Type B pancreatic cell (in vitro differentiated cells): Measurements from ENCODE around the gene ING3. TPM values are rescaled to one million over a fixed set of nuclear protein-coding genes. Genes with fewer than 3 reads are reported as not detected.

Source experiments
- DNase-seq: peaks from one replicate; pipeline ENCODE4 v3.0.0; 2021; ENCODE audit warnings: mixed read lengths; ENCODE audit not compliant: unreplicated experiment; ENCODE audit errors: extremely low spot score
- H3K27ac Mint-ChIP-seq: 2 replicates; pipeline ENCODE4 v1.8.0; 2021; ENCODE audit warnings: mild to moderate bottlenecking, mixed read lengths
- H3K27me3 Mint-ChIP-seq: 2 replicates; pipeline ENCODE4 v1.8.0; 2021; ENCODE audit warnings: mixed read lengths
- H3K36me3 Mint-ChIP-seq: 2 replicates; pipeline ENCODE4 v1.8.0; 2021; ENCODE audit warnings: mixed read lengths
- H3K4me1 Mint-ChIP-seq: one replicate; pipeline ENCODE4 v1.8.0; 2021; ENCODE audit warnings: mixed read lengths; ENCODE audit not compliant: unreplicated experiment
- H3K4me3 Mint-ChIP-seq: 2 replicates; pipeline ENCODE4 v1.8.0; 2021; ENCODE audit warnings: mild to moderate bottlenecking, mixed read lengths
- H3K9me3 Mint-ChIP-seq: 2 replicates; pipeline ENCODE4 v1.8.0; 2021; ENCODE audit warnings: mixed read lengths
- total RNA-seq: library from RNA; stranded (reverse); gene quantifications from 2 replicates; pipeline ENCODE4 v1.2.1, GENCODE V29; 2021; ENCODE audit warnings: low replicate concordance
- TF ChIP-seq, protein P1 (sequence below): fragments of 200-600 bp; sonication (generic); conservative IDR thresholded peaks from 2 replicates; pipeline ENCODE4 v1.5.0; 2021; ENCODE audit warnings: antibody characterized with exemption, mild to moderate bottlenecking

ING3 gene
- total RNA-seq, 1 donor from 2014 or later, result 20.7 TPM

DNA sequence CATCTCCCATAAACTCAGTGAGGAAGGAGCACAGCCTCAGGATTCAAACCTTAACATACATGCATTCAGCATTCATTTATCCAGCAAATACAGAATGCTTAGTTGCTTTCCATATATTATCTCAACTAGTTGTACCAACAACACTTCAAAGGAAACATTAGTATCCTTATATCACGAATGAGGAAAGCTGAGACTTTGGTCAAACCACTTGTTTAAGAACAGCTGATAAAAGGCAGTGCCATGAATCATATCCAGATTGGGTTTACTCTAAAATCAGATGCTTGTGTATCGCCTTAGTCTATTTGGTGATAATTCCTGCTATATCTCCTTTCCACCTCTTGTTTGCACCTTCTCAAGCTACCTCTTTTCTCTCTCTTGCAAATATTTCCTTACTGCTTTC is 36.1 kb downstream of the ING3 start:
- Mint-ChIP-seq H3K4me1 (peaks cover 25% of the 10 kb centered on the region), H3K4me3 (no peak overlapping the region), H3K9me3 (no peaks in the 10 kb centered on the region), H3K27me3 (peaks cover 31% of the 10 kb centered on the region), H3K27ac (no peak overlapping the region), H3K36me3 (no peaks in the 10 kb centered on the region)
- TF ChIP-seq, protein P1, sequence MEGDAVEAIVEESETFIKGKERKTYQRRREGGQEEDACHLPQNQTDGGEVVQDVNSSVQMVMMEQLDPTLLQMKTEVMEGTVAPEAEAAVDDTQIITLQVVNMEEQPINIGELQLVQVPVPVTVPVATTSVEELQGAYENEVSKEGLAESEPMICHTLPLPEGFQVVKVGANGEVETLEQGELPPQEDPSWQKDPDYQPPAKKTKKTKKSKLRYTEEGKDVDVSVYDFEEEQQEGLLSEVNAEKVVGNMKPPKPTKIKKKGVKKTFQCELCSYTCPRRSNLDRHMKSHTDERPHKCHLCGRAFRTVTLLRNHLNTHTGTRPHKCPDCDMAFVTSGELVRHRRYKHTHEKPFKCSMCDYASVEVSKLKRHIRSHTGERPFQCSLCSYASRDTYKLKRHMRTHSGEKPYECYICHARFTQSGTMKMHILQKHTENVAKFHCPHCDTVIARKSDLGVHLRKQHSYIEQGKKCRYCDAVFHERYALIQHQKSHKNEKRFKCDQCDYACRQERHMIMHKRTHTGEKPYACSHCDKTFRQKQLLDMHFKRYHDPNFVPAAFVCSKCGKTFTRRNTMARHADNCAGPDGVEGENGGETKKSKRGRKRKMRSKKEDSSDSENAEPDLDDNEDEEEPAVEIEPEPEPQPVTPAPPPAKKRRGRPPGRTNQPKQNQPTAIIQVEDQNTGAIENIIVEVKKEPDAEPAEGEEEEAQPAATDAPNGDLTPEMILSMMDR, result no peak
- DNase-seq, result no peak

DNA sequence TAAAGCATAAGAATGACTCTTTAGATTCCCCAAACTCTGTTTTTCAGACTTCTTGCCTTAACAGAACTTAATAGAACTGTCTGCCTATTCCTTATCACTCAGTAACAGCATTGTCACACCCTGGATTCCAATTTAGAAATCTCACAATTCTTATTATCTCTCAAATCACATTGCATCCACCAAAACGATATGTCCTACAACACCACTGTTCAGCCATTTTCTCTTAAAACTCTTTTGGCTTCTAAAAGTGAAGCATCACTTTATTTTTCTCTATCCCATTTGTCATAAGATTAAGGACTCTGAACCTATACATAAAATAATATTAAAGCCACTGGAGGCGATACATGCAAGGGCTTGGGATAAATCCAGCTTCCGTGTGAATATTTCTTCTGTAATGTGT is 36.7 kb downstream of the ING3 start:
- peaks cover 25% of the 10 kb centered on the region for H3K4me1 Mint-ChIP-seq
- TF ChIP-seq, protein P1, result no peak
- peaks cover 31% of the 10 kb centered on the region for H3K27me3 Mint-ChIP-seq
- no peak for DNase-seq
- no peaks in the 10 kb centered on the region for H3K36me3 Mint-ChIP-seq
- peak overlapping the region; percentile 0 for H3K27ac Mint-ChIP-seq
- H3K9me3 Mint-ChIP-seq, result no peaks in the 10 kb centered on the region
- H3K4me3 Mint-ChIP-seq, result no peak overlapping the region

DNA sequence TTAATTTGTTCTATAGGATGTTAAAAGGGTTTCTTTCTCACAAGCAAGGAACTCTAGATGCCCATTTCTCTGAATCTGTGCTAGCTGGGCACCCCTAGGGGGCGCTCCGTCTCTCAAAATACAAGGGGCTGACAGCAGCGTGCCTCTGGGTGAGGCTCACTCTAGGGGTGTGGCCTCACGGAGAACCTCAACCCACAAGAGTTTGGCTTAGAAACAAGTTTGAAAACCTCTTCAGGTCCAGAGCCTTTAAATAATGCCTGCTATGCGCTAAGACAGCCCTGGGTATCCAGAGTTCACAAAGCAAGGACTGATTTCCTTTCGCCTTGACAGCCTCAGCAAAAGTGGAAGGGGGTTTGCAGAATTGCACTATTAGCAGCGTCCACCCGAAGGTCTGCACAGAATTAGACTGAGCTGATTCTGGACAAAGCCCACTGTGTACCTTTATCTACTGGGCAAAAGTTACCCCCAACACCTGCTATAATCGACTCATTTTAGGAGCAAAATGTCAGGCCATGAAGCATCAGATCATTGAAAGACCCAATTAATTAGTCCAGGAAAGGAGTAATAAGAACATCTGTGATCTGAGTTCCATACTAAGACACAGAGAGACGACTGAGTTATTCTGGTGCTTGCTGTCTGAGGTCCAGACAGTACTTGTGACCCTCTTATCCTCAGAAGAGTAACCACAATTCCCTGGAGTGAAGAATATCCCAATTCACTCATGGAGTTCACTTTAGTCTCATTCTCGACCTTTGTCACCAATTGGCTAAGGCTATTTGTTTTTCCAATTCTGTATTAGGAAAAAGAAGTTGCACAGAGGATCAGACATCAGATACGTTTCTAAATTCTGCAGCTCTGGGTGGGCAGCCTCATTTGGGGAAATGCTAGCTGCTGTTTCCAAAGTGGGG is 37.4 kb downstream of the ING3 start:
- peaks cover 25% of the 10 kb centered on the region for H3K4me1 Mint-ChIP-seq

DNA sequence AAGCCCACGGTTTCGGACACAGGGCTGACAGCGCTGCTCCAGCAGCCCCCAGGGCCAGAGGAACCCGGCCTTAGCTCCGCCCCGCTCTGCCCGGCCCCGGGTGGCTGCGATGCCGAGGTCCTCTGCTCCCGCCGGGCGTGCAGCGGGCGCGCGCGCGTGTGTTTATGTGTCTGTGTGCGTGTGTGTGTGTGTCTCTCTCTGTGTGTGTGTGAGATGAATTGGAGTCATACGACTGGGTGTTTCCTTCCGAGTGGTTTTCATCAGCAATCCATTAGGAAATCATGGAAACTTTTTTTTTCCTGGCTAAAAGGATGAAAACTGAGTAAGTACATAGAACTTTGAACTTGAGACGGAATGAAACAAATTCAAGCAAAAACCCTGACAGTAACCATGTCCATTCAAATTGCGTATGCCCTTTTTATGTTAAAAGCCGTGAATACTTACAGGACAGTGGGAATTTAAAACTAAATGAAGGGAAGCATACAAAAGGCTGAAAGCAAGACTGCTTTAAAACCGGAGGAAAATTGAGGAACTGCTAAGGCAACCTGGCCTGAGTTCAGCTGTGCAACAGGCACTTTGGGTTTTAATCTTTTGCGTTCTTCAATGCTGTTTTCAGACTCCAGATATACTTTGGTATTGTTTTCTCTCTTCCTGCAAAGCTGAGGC is 38.1 kb downstream of the ING3 start, which contains the start of gene CPED1:
CPED1 (plus strand) TSS at position 121 of the 666 bp plus-strand sequence. CDS start 911 bp downstream, outside the sequence.
- TF ChIP-seq, protein P1, result no peak
- peak within 1 kb of the TSS; percentile 0 for H3K27ac Mint-ChIP-seq
- H3K36me3 Mint-ChIP-seq, result no peaks in the 10 kb centered on the region

More for the DNA sequence above, 37.4 kb downstream of the ING3 start:
- Mint-ChIP-seq H3K4me3 (peak overlapping the region; percentile 88), H3K36me3 (no peaks in the 10 kb centered on the region), H3K27me3 (peaks cover 31% of the 10 kb centered on the region), H3K9me3 (no peaks in the 10 kb centered on the region), H3K27ac (peak overlapping the region; percentile 0)
- TF ChIP-seq, protein P1, result peak; percentile 99
- peak; percentile 81 for DNase-seq

DNA sequence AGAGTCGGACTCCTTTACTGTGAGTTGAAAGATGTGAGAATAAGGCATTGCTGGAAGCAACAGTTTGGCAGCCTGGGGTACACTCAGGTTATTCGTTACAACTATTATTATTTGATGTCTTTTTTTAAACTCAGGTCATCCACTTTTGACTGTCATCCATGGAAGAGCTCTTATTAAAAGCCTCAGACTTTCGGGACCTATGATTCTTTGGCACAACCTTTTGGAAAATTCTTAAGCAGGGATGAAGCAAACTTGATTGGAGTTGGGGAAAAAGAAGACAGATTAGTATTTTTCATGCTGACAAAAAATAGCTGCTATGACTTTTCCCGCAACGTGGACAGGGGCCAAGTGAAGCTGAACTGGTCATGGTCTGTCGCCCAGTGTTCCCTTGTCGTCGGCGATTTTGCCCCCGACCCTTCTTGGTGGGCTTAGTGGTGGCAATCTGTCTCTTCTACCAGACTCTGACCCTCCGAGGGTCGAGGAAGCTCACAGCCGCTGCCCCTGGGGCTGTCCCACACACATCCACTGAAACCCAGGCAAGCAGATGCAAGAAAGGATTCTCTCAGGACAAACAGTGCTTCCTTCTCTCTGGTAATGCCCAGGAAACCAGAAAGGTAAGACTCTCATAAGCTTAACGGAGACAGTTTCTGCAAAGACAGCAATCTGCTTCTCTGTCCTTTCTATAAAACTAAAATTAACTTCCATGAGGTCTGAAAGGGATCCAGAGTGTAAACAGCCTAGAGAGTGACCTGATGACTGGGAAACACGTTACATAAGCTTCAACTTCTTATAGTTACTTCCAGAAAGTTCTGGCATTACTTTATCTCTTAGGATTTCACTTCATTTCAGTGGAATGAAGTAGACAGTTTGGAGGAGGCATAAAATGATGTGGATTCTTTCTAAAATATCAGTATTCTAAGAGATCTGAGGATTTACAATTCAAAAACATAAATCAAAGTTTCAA is 39.0 kb downstream of the ING3 start:
- Mint-ChIP-seq H3K4me3 (peak overlapping the region; percentile 88), H3K27me3 (peaks cover 36% of the 10 kb centered on the region), H3K27ac (no peak overlapping the region)

More for the DNA sequence above, 38.1 kb downstream of the ING3 start, which contains the start of gene CPED1:
- Mint-ChIP-seq H3K27me3 (peaks cover 36% of the 10 kb centered on the region), H3K4me3 (peak within 1 kb of the TSS; percentile 88), H3K4me1 (peaks cover 25% of the 10 kb centered on the region), H3K9me3 (no peaks in the 10 kb centered on the region)
- peak; percentile 77 for DNase-seq

More for the DNA sequence above, 39.0 kb downstream of the ING3 start:
- H3K4me1 Mint-ChIP-seq, result peaks cover 25% of the 10 kb centered on the region
- H3K36me3 Mint-ChIP-seq, result peaks cover 4% of the 10 kb centered on the region
- TF ChIP-seq, protein P1, result no peak
- no peaks in the 10 kb centered on the region for H3K9me3 Mint-ChIP-seq
- no peak for DNase-seq
